A673 (cell line): ENCODE measurements around the gene MICU1. TPM values are rescaled to one million over a fixed set of nuclear protein-coding genes. Genes with fewer than 3 reads are reported as not detected.
"Not testable (repeated sequence)": the region's sequence is repeated elsewhere in the genome, so short reads cannot be mapped to it uniquely, and the experiment has no call there.

Source experiments
- BruUV-seq: library from RNA; stranded (reverse); fragments of 400-500 nt; replicated peaks from 2 replicates; lab custom pipeline; 2021; lab: Mats Ljungman, UMichigan
- CTCF ChIA-PET: fragments of 300-600 bp; sonication (Branson Sonifier 250); formaldehyde crosslinking; loops from one replicate; lab custom pipeline; 2022; ENCODE audit warnings: antibody characterized with exemption; lab: Charles Lee
- POLR2A ChIA-PET: fragments of 300-600 bp; sonication (Branson Sonifier 250); formaldehyde crosslinking; loops from one replicate; lab custom pipeline; 2022; ENCODE audit warnings: antibody characterized with exemption; ENCODE audit not compliant: low non-redundant PET; lab: Charles Lee
- DNase-seq: peaks from one replicate; pipeline ENCODE4 v3.0.0-alpha.2; 2015; ENCODE audit warnings: low spot score
- H3K27ac ChIP-seq: fragments of 200-600 bp; sonication (generic); 2 replicates; pipeline ENCODE4 v1.5.1; 2016; ENCODE audit warnings: mixed run types, low read depth, mild to moderate bottlenecking, mixed read lengths, antibody characterized with exemption, low read length; ENCODE audit not compliant: poor library complexity, severe bottlenecking
- H3K27me3 ChIP-seq: fragments of 200-600 bp; sonication (generic); replicated peaks from 2 replicates; pipeline ENCODE4 v1.6.1; 2017; ENCODE audit warnings: mixed run types, low read depth, mild to moderate bottlenecking, mixed read lengths, antibody characterized with exemption, low read length; ENCODE audit not compliant: insufficient read depth, poor library complexity
- H3K36me3 ChIP-seq: fragments of 200-600 bp; sonication (generic); 2 replicates; pipeline ENCODE4 v1.6.1; 2016; ENCODE audit warnings: mixed run types, mild to moderate bottlenecking, mixed read lengths, antibody characterized with exemption, low read length; ENCODE audit not compliant: insufficient read depth, poor library complexity, severe bottlenecking
- H3K4me1 ChIP-seq: fragments of 200-600 bp; sonication (generic); 2 replicates; pipeline ENCODE4 v1.6.1; 2017; ENCODE audit warnings: mixed run types, mild to moderate bottlenecking, mixed read lengths, antibody characterized with exemption, low read length; ENCODE audit not compliant: insufficient read depth, poor library complexity, severe bottlenecking
- H3K4me3 ChIP-seq: fragments of 200-600 bp; sonication (generic); 2 replicates; pipeline ENCODE4 v1.5.1; 2016; ENCODE audit warnings: low read depth, mixed run types, mild to moderate bottlenecking, mixed read lengths, low read length; ENCODE audit not compliant: poor library complexity, severe bottlenecking
- H3K9me3 ChIP-seq: fragments of 200-600 bp; sonication (generic); 2 replicates; pipeline ENCODE4 v1.6.1; 2016; ENCODE audit warnings: mixed run types, low read depth, mild to moderate bottlenecking, mixed read lengths, antibody characterized with exemption, low read length; ENCODE audit not compliant: poor library complexity, severe bottlenecking
- EZH2 ChIP-seq: fragments of 200-600 bp; sonication (generic); IDR thresholded peaks from 2 replicates; pipeline ENCODE4 v1.6.1; 2017; ENCODE audit warnings: borderline replicate concordance, low read depth, mild to moderate bottlenecking, mixed read lengths, antibody characterized with exemption, low read length; ENCODE audit not compliant: poor library complexity, severe bottlenecking
- intact Hi-C: fragments of 100-400 bp; cut with micrococcal nuclease; formaldehyde crosslinking; loops from one replicate; pipeline ENCODE4 v1.10.0; 2022; ENCODE audit not compliant: unreplicated experiment
- total RNA-seq: library from RNA; stranded (reverse); gene quantifications from 2 replicates; pipeline ENCODE4 v1.2.3, GENCODE V29; 2021
- TF ChIP-seq, protein P1 (sequence below): fragments of 300-800, 200-600 bp; sonication (generic); conservative IDR thresholded peaks from 2 replicates; pipeline ENCODE4 v1.5.1; 2017; ENCODE audit warnings: low read depth, mild to moderate bottlenecking, antibody characterized with exemption, low read length, moderate library complexity, mixed read lengths

MICU1 gene
- total RNA-seq, 1 experiment from 2014 or later: 37.7 TPM

DNA sequence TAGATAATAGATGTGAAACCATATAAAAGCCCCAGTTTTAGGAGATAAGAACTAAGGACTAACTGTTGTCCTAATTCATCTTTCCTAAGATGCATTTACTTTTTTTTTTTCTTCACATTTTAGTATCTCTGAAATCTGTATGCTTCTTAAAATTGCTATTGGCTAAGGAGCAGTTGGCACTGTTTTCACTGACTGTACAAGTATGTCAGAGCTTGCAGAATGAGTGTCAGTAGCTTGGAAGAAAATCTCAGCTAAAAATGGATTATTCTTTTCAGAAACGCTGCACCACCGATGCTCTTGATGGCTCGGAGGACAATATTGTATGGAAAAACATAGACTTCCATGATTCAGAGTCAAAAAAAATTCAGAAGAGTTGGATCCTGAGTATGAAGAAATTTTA, 180.0 kb downstream of the MICU1 start:
- H3K9me3 ChIP-seq: no peaks in the 10 kb centered on the region
- no peaks in the 10 kb centered on the region for H3K36me3 ChIP-seq
- no peak for DNase-seq
- H3K4me1 ChIP-seq: no peaks in the 10 kb centered on the region
- no peak overlapping the region for H3K27ac ChIP-seq
- BruUV-seq: no TSS peak
- ChIA-PET CTCF (no interaction called here), POLR2A (no interaction called here)
- intact Hi-C loops: no loop called here
- no peaks in the 10 kb centered on the region for H3K27me3 ChIP-seq
- TF ChIP-seq EZH2: no peak
- TF ChIP-seq, protein P1, sequence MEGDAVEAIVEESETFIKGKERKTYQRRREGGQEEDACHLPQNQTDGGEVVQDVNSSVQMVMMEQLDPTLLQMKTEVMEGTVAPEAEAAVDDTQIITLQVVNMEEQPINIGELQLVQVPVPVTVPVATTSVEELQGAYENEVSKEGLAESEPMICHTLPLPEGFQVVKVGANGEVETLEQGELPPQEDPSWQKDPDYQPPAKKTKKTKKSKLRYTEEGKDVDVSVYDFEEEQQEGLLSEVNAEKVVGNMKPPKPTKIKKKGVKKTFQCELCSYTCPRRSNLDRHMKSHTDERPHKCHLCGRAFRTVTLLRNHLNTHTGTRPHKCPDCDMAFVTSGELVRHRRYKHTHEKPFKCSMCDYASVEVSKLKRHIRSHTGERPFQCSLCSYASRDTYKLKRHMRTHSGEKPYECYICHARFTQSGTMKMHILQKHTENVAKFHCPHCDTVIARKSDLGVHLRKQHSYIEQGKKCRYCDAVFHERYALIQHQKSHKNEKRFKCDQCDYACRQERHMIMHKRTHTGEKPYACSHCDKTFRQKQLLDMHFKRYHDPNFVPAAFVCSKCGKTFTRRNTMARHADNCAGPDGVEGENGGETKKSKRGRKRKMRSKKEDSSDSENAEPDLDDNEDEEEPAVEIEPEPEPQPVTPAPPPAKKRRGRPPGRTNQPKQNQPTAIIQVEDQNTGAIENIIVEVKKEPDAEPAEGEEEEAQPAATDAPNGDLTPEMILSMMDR: no peak
- no peak overlapping the region for H3K4me3 ChIP-seq

DNA sequence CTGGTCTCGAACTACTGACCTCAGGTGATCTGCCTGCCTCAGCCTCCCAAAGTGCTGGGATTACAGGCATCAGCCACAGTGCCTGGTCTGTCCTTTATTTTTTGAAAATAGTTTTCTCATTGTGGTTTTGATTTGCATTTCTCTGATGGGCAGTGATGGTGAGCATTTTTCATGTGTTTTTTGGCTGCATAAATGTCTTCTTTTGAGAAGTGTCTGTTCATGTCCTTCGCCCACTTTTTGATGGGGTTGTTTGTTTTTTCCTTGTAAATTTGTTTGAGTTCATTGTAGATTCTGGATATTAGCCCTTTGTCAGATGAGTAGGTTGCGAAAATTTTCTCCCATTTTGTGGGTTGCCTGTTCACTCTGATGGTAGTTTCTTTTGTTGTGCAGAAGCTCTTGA, 182.9 kb downstream of the MICU1 start:
- POLR2A ChIA-PET, CTCF ChIA-PET, DNase-seq, H3K9me3 ChIP-seq, H3K36me3 ChIP-seq, H3K27me3 ChIP-seq, intact Hi-C loops, H3K27ac ChIP-seq, BruUV-seq, H3K4me3 ChIP-seq, H3K4me1 ChIP-seq: not testable (repeated sequence)

DNA sequence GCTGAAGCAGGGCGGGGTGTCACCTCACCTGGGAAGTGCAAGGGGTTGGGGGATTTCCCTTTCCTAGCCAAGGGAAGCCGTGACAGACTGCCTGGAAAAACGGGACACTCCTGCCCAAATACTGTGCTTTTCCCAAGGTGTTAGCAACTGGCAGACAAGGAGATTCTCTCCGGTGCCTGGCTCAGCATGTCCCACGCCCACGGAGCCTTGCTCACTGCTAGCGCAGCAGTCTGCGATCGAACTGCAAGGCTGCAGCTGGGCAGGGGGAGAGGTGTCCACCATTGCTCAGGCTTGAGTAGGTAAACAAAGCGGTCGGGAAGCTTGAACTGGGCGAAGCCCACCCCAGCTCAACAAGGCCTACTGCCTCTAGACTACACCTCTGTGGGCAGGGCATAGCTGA, 190.3 kb downstream of the MICU1 start:
- Histone ChIP-seq H3K9me3 (no peaks in the 10 kb centered on the region), H3K27ac (no peak overlapping the region), H3K4me1 (no peaks in the 10 kb centered on the region), H3K27me3 (no peaks in the 10 kb centered on the region), H3K36me3 (no peaks in the 10 kb centered on the region), H3K4me3 (no peak overlapping the region)
- intact Hi-C loops: no loop called here
- DNase-seq: no peak
- ChIA-PET POLR2A (no interaction called here), CTCF (interaction anchor here (0.7 kb wide), 1 partner anchor 63 kb away, joined by 7 read pairs; no protein-coding TSS in a partner anchor)
- no TSS peak for BruUV-seq
- TF ChIP-seq, protein P1: no peak
- no peak for TF ChIP-seq EZH2

DNA sequence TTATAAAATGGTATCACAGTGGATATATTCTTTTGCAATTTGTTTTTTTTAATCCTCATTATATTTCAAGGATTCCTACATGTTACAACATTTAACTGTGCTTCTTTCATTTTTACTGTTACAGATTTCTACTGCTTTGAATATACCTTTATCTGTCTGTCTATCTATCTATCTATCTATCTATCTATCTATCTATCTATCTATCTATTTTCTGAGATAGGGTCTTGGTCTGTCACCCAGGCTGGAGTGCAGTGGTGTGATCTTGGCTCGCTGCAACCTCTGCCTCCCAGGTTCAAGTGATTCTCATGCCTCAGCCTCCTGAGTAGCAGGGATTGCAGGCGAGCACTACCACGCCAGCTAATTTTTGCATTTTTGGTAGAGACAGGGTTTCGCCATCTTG, 194.9 kb downstream of the MICU1 start:
- intact Hi-C loops, H3K4me3 ChIP-seq, DNase-seq, H3K27me3 ChIP-seq, H3K4me1 ChIP-seq, CTCF ChIA-PET, BruUV-seq, POLR2A ChIA-PET, H3K27ac ChIP-seq, H3K9me3 ChIP-seq, H3K36me3 ChIP-seq: not testable (repeated sequence)
